ENCODE results near the gene RPL27. TPM values are rescaled to one million over a fixed set of nuclear protein-coding genes. Genes with fewer than 3 reads are reported as not detected.
A peak's percentile ranks its signal among the peaks of the same experiment; 100 is the strongest.

Gene RPL27
- total and polyA plus RNA-seq, 2 of the 13 experiments (the other 11 are each of a cell fraction or from before 2014, with no cell fraction given), result 1,585 to 5,840 TPM

GRCh38 chr17:42997984-42998938 lies at the start of gene RPL27 (continued):
- TF ChIP-seq NFAT5 (CRISPR knock-in tag; IDR thresholded peaks at IDR 0.05), result no peak
- TF ChIP-seq DNMT3B (CRISPR knock-in tag; conservative IDR thresholded peaks at IDR 0.05), result peak; percentile 89
- TF ChIP-seq PHB2 (IDR thresholded peaks at IDR 0.05; ENCODE audit: partially characterized antibody), result no peak
- peak; percentile 90 for TF ChIP-seq SNAPC4 (CRISPR knock-in tag; IDR thresholded peaks at IDR 0.05)
- TF ChIP-seq POGZ (CRISPR knock-in tag; IDR thresholded peaks at IDR 0.05), result peak; percentile 94
- peak; percentile 88 for TF ChIP-seq ZNF563 (CRISPR knock-in tag; IDR thresholded peaks at IDR 0.05)
- TF ChIP-seq SRY (CRISPR knock-in tag; IDR thresholded peaks at IDR 0.05), result peak; percentile 97
- TF ChIP-seq GATAD1 (CRISPR knock-in tag; IDR thresholded peaks at IDR 0.05), result peak; percentile 96
- peak; percentile 98 for TF ChIP-seq ZKSCAN8 (CRISPR knock-in tag; IDR thresholded peaks at IDR 0.05; ENCODE audit: borderline replicate concordance)
- peak; percentile 78; the same call in 1 of the 2 replicates for TF ChIP-seq ARHGAP35 (CRISPR knock-in tag; IDR thresholded peaks at IDR 0.05; ENCODE audit: borderline replicate concordance)
- TF ChIP-seq ZNF713 (CRISPR knock-in tag; IDR thresholded peaks at IDR 0.05), result peak; percentile 69; the same call in 1 of the 2 replicates
- TF ChIP-seq HNRNPLL (IDR thresholded peaks at IDR 0.05; ENCODE audit: low read depth, low read length, poor library complexity, severe bottlenecking), result peak; percentile 67
- no peak for TF ChIP-seq TEF (CRISPR knock-in tag; IDR thresholded peaks at IDR 0.05)
- TF ChIP-seq ZBTB3 (CRISPR knock-in tag; IDR thresholded peaks at IDR 0.05; ENCODE audit: borderline replicate concordance, low read depth), result peak; percentile 96
- TF ChIP-seq GABPA (IDR thresholded peaks at IDR 0.05; ENCODE audit: low read depth, low read length), result peak; percentile 87
- TF ChIP-seq GABPA (CRISPR knock-in tag; IDR thresholded peaks at IDR 0.05; ENCODE audit: low read depth), result peak; percentile 99
- no peak for TF ChIP-seq ZNF629 (CRISPR knock-in tag; conservative IDR thresholded peaks at IDR 0.05)
- TF ChIP-seq HNRNPUL1 (IDR thresholded peaks at IDR 0.05; ENCODE audit: low read depth, low read length), result no peak
- no peak for TF ChIP-seq NBN (conservative IDR thresholded peaks at IDR 0.05)

Measured in HepG2 (cell line).